ENCODE data around the gene EYA2.

The EYA2 gene

DNA sequence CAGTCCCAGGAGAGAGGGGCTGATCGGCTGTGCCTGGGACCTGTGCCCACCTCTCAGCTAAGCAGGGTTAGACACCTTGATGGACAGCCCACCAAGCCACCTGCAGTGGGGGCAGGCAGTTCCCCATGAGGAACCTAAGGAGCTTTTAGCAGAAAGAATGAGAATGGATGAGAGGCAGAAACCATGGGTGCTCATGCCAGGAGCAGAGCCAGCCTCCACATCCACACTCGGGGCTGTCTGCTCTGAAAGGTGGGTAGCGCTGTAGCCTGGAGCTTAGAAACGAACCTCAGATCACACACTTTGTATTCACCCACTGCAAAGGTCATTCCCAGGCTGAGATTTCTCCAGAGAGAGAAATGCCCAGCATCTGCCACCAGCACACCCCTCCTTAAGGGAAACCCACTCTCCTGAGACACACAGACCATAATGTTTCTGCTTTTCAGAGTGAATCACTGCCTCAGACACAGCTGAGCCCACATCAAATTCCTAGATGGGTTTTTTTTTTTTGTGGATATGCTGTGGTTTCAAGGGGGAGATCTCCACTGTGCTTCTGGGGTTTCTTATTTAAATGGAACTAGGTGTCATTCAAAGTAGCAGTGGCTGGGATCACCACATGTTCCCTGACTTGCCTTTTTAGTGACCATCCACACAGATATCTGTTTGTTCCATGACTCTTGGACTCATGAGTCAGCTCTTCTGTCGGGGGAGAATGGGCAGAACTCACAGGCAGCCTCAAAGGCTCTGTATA, 218.9 kb downstream of the EYA2 start:
- no peak for DNase-seq (ENCODE audit: low spot score)

DNA sequence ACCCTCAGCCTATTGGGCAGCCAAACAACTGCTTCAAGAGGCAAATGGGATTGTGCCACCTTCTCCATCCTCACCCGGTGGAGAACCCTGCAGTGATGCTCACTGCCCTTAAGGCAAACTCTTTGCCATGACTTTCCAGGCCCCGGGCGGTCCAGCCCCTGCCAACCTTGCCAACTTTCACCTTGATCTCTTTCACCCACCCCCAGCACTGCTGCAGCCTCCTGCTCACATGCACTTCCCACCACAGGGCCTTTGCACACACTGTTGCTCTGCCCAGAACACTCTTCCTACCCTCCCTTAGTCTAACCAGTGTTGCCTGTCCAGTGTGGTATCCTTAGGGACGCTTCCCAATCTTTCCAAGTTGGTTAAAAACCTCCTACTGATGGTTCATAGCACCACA, 221.1 kb downstream of the EYA2 start:
- no peak for DNase-seq (ENCODE audit: low spot score)

DNA sequence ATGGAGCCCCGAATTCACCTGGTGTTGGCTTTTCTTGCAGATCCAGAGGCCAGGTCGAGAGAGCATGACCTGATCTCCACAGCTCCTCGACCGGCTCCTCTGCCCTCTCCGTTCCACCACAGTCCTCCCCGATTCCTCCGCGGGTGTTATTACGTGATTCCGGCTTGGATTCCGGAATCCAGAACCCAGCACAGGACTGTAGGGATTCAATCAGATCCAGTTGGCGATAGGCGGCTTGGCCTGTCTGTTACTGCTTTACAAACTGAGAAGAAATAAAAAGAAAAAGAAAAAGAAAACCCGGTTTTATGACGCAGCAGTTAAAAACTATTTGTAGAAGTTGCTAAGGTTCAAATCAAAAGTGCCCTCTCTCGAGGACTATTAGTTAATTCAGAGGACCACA, 222.7 kb downstream of the EYA2 start:
- DNase-seq (ENCODE audit: low spot score) = no peak

DNA sequence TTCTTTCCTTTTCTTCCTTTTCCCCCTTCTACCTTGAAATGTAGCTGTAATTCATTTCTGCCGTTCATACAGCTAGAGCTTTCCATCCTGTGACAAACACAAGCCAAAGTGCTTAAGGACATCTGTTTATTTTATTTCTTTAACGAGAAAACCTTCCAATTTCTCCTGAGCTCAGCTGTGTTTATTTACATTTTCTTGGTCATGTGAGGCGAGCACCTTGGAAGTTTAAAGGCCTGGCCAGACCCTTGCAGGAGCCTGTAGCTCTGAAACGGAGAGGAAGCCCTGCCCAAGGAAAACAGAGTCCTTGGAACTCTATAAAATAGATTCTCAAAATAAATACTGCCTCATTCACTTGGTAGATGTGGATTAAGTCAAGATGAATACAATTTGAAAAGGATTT, 223.1 kb downstream of the EYA2 start:
- DNase-seq (ENCODE audit: low spot score) = no peak

DNA sequence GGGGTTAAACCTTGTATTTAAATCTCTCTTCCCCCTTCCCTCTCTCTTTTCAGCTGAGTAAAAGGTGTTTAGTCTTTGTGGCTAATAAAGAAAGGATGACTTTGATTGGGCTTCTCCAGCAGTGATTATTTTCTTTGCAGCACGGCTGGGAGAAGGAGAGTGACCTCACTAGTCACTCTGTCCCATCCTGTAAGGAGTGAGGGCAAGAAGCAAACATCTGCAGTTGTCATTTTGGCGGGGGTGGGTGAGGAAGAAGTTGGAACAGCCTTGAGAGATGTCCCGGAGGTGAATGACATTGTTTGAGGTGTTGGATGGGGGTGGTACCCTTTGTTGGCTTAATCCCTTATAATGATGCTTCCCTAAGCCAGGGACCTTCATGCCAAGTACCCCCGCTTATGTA, 223.6 kb downstream of the EYA2 start:
- DNase-seq (ENCODE audit: low spot score) = no peak

DNA sequence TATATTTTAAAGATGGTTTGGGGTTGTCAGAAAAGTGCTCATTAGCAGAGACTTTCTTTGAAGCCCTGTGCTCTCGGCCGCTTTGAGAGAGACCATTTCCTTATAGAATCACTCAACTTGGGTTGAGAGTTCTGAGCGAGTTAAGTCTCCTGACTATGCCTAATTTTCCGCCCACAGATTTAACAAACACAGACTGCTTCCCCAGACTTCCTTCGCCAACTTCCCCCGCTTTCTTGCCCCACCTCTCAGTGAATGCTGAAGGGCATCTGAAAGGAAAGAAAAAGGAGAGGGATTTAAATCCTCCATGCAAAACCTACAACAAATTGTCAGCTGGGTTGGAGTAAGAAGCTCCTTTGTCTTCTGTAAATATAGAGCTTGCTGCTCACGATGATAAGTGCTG, 224.0 kb downstream of the EYA2 start:
- DNase-seq (ENCODE audit: low spot score) = no peak

DNA sequence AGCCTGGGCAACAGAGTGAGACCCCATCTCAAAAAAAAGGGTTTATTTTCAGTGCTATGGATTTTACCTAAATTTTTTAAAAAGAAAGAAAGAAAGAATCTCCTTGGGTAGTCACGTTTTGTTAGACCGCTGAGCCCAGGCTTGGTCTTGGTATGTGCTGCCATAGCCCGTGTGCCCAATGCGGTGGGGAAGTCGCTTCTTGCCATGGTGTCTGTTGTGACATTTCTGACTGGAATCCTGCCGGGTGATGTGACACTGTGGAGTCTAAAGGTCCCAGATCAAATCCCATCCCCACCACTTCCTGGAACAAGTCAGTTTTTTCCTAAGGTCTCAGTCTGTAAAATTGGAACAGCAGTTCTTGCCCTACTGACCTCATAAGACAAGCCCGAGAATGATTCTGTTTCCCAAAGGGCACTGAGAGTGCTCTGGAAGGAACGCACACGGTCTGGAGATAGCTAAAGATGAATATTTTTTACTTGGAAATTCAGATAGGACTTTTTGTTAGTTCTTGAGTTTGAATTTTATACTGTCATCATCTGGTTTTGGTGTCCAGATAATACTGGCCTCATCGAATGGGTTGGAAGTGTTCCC, 225.8 kb downstream of the EYA2 start:
- DNase-seq (ENCODE audit: low spot score) = no peak

DNA sequence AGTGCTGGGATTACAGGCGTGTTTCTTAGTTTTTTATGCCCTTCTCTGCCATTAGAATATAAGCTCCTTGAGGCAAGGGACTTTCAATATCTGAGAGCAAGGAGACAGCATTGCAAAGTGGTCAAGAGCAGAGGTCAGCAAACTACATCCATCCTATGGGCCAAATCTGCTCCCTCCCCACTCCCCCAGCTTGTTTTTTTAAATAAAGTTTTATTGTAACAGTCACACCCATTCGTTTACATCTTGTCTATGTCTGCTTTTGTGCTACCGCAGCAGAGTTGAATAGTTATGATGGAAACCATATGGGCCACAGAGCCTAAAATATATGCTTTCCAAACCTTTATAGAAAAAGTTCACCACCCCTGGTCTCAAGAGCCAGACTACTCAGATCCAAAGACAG, 227.9 kb downstream of the EYA2 start:
- no peak for DNase-seq (ENCODE audit: low spot score)

DNA sequence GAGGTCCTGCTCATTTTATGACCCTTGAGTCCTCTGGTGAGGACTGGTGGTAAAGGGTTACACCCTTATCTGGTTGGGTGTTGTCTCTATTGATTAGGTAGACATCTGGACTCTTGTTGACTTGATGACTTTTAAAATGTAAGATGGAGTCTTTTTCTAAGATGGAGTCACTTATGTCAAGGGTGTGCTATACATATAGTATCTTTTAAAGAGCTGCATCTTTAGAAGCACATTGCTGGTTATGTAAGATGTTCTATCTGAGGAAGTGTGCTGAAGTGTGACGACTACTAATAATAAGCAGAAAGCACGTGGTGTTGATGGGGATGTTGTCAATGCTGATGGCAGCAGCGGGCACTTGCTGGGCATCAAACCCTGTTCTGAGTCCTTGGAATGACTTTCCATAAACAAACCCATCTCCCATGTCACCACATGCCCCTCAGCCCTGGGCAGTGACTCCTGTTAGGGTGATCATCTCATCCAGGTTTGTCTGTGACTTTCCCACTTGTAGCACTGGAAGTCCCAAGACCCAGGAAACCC, 229.6 kb downstream of the EYA2 start:
- DNase-seq (ENCODE audit: low spot score) = no peak

DNA sequence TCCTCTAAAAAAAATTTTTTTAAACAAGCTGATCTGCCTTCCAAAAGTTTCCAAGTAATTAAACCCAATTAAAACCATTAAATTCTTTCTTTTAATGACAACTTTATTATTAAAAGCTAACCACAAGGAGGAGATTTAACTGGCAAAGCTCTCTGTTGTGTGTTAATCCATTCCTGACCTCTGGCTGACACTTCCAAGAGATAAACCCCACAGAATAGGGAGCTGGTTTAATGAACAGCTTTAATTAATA, 230.8 kb downstream of the EYA2 start:
- peak; percentile 69 for DNase-seq (ENCODE audit: low spot score)

DNA sequence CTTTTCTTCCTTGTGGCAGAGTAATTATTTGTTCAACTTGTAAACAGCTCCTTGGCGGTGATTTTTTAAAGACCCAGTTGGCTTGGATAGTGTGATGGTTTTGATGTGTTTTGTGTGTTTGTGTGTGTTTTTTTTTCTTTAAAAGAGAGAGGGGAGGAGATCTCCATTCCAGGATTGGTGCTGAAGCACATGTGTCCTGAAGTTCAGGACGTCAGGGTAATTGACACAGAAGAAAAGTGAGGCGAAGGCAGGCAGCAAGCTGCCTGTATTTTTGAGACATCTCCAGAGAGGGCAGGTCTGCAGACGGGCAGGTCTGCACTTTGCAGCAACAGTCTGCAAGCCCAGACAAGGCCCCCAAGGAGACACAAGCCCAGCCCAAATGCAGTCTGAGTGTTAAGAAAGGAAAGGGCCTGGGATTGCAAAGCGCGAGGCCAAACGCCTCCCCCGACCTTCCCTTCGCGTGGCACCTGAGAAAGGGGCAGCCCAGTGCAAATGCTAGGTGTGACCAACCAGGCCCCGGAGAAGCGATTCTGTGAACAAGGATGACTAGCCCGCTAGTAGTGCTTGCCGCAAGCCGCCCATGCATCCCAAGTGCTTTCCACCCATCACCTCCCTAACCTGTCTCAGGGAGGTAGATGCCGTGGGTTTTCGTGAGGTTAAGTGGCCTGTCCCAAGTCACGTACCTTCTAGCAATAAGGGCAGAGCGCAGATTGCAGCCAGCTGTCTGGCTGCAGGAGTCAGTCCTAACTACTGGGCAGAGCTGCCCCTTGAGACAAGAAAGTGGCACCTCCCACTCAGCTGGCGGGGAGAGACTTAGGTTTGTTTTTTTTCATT, 231.3 kb downstream of the EYA2 start:
- DNase-seq (ENCODE audit: low spot score) = peak; percentile 52

DNA sequence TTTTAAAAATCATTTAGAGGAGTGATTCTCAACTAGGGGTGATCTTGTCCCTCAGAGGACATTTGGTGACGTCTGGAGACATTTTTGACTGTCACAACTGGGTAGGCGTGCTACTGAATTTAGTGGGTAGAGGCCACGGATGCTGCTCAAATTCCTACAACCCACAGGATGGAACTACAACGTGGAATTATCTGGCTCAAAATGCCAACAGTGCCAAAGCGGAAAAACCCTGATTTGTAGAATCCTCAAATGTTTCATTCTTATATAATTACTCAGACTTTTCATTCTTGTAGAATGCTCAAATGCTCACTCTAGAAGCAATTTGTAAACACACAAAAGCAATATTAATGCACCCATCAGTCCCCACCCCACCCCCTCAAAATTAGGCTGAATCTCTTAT, 232.1 kb downstream of the EYA2 start:
- no peak for DNase-seq (ENCODE audit: low spot score)

DNA sequence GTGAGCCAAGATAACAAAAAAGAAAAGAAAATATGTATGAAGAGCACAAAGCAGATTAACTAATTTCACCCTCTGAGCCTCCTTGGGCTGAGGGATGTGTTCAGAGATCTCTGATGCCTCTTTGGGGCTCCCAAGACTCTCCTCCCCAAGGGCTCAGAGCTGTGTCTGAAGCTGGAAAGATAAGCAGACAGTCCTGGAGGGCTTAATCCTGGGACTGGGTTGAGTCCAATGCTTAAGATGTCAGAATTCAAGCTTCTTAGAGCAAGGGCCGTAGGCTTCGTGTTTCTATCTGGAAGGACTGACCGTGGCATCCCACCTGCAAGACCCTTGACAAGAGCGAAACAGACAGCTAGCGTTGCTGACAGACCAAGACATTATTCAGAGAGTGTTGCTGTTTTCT, 232.9 kb downstream of the EYA2 start:
- no peak for DNase-seq (ENCODE audit: low spot score)

DNA sequence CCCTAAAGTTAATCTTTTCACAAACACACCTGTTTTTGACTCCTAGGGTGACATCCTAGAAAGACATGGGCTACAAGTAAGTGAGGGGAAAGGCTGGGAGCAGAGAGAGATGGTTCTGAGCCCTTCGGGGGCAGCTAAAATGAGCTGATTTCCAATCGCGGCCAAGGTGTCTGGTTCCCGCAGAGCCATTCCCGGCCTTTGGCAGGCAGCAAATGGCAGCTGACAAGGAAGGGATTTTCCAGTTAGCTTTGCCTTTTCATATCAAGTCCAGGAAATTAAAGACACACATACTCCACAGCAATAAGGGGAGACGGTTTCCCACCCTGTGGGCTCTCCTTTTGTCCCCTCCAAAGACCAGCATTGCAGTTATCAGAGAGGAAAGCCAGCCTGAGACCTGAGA, 233.4 kb downstream of the EYA2 start:
- no peak for DNase-seq (ENCODE audit: low spot score)

DNA sequence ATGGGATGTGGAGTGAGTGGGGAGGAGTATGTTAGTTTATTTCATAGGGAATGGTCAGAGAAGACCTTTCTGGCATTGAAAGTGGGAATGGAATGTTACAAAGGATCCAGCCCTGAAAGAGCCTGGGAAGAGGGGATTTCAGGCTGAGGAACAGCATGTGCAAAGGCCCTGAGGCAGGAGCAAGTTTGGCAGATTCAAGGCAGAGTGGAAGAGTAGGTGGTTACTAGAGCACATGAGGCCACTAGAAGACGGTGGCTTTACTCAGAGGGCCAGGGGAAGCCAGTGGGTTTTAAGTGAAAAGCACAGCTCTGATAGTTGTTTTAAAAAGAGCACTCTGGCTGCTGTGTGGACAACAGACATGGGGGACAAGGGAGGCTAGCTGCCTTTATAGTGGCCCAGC, 234.7 kb downstream of the EYA2 start:
- DNase-seq (ENCODE audit: low spot score) = no peak

DNA sequence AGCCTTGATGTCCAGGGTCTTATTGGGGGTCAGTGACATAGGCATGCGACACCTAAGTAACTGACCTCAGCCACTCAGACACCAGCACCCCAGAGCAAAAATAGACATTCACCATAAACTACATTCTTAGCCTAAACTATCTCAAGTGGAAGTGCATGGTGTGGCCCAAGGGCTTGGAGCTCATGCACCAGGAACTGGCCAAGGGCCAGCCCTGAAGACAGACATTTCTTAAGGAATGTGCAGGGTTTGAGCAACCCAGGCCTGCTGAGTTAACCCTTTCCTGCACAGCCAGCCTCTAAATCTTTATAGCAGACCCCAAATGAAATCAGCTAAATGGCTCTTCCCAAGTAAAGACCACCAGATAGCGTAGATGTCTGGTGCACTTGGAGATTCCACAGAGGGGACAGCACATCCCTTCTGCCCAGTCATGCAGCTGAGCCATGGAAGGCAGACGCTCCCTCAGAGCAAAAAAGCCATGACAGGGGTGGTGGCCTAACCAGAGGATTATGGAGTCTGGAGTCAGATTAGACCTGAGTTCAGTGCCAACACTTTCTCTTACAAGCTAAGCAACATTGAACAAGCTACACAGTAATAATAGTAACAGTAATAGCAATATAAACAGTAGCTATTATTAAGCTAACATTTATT, 239.3 kb downstream of the EYA2 start:
- DNase-seq (ENCODE audit: low spot score) = peak; percentile 66

DNA sequence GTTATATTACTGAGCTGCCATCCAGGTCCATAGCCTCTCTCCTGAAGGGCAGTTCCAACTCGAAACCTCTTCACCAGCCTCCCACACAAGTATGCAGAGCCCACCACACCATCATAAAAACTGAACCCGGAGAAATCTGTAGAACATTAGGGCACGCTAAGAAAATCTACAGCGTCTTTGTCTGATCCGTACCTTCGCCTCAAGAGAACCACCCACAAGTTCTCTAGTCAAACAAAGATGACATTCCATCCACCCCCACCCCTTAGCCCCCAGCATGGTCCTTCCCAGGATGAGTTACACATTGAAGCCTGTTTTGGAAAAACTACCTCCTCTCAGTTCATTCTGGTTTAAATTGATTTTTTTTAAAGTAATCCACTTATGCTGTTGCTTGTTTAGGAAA, 242.1 kb downstream of the EYA2 start:
- DNase-seq (ENCODE audit: low spot score) = no peak

DNA sequence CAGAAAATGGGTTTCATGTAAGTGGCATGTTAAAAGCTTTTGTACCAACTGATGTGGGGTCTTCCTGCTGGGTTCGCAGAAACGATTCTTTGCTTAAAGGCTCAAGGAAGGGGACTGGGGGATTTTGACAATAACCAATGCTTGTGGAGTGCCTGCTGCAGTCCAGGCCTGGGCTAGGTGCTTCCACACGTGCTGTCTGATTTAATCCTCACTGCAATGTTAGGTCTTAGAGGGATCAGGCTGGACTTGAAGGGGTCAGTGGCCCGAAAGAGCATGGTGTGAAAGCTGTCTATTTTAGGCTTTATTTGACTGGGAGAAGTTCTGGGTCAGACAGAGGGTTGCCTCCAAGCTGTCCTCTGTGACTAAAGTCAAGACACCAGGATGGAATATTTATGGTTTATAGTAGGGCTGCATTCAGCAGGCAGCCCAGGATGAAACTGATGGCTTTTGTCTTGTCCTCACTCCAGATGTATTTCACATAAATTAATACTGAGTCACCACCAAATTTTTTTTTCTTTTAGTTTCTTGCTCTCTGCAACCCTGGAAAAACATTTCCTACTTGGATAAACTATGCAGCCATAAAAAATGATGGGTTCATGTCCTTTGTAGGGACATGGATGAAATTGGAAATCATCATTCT, 242.7 kb downstream of the EYA2 start:
- no peak for DNase-seq (ENCODE audit: low spot score)

DNA sequence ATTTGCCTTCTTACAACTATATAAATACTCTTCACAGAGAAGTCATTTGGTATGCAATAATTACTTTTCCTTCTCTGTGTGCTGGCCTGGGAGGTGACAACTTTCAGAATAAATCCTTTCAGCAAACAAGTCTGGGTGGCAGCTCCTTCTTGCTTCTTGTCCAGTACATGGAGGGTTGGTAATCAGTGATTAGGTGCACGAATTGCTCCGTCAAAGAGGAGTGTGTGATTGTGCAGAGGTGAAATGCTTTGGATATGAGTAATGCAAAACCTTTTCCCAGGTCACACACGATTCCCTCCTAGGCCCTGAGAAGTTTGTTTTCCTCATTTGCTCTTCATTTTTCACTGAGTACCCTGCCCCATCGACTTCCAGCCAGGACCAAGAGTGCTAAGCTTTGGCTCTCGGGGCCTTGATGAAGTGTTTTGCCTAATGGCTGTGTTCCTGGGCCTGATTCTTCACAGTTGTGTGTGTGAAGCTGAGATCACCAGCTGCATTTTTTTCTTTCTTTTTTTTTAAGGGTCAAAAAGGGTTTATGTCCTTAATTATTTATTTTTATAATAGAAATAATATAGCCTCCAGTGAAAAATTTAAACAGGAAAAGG, 245.4 kb downstream of the EYA2 start:
- DNase-seq (ENCODE audit: low spot score) = no peak

DNA sequence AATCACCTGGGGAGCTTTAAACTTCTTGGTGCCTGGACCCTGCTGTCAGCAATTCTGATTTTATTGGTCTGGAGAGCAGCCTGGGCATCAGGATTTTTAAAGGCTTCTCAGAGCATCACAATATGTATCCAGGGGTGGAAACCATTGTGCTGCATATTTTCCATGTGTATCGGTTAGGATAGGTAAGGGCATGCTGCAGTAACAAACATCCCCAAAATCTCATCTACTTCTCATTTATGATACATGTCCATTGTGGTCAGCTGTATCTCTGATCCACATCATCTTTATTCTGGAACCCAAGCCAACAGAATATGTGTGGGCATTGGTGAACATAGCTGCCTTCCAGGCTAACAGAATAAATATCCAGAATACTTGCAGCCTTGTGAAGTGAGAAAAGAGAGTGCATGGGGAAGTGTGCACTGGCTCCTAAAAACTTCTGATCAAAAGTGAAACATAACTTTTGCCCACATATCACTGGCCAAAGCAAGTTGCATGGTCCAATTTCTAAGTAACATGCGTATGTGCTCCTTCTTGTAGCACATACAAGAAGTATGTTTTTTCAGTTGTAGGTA, 246.8 kb downstream of the EYA2 start:
- no peak for DNase-seq (ENCODE audit: low spot score)

DNA sequence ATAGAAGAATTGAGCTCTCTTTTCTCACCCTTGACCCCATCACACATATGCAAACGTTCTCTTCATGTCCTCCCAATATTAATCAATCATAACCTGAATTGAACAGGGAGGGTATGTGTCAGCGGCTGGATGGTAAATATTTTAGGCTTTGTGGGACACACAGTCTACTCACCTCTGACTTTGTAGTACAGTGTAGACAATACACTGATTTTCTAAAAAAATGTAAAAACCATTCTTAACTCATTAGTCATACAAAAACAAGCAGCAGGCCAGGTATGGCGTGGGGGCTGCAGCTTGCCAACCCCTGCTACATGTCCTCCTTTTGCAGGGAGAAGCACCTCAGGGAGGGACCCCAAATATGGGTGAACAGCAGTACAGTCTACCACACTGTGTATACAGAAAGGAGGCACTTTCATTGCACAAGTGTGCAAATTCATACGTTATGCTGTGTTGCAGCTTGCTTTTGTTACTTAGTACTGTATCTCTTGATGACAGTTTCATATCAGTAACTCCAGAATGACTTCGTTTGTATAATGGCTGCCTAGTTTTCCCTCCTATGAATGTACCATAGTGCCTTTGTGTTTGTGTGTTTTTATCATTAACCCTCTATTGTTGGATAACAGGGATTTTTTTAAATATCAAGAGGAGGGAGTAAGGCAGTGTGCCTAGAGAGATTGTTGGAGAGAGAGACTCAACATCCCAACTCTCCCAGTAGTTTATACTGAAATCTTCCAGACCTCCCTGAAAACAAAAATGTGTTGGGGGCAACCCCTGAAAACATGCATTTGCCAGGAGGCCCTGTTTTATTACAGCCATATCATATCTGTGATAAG, 247.5 kb downstream of the EYA2 start:
- DNase-seq (ENCODE audit: low spot score) = no peak
